HCT116 (cell line): ENCODE data around the gene USP30. TPM values are rescaled to one million over a fixed set of nuclear protein-coding genes. Genes with fewer than 3 reads are reported as not detected.
A peak's percentile ranks its signal among the peaks of the same experiment; 100 is the strongest.

Experiments used
- ATAC-seq: fragments of 200-7000 bp; cut with Tn5 transposase; 2 replicates; pipeline ENCODE4 v1.9.1; 2020; ENCODE audit warnings: mild to moderate bottlenecking, moderate library complexity
- BruUV-seq: library from RNA; stranded (reverse); fragments of 400-500 nt; replicated peaks from 2 replicates; lab custom pipeline; 2021; lab: Mats Ljungman, UMichigan
- CTCF ChIA-PET: fragments of 300-600 bp; sonication (Branson Sonifier 250); formaldehyde crosslinking; loops from one replicate; lab custom pipeline; 2021; ENCODE audit warnings: antibody characterized with exemption; lab: Charles Lee
- POLR2A ChIA-PET: fragments of 300-600, 350-600 bp; sonication (Branson Sonifier 250); formaldehyde crosslinking; loops from one replicate; lab custom pipeline; 2021; ENCODE audit warnings: antibody characterized with exemption; lab: Charles Lee
- RAD21 ChIA-PET, 2 experiments: fragments of 300-600 bp; sonication (Branson Sonifier 250); formaldehyde crosslinking; loops; one replicate each; lab custom pipeline; 2023; ENCODE audit warnings: low total read pairs in 2 of 2; ENCODE audit not compliant: uncharacterized antibody in 2 of 2, unreplicated experiment in 2 of 2, low non-redundant PET in 1 of 2; lab: Charles Lee
- DNase-seq: peaks from one replicate; pipeline ENCODE4 v3.0.0-alpha.2; 2010; ENCODE audit warnings: low read depth, low spot score
- H2AFZ ChIP-seq: fragments of 200-600 bp; shearing (Covaris generic), sonication (generic); 2 replicates; pipeline ENCODE4 v1.6.1; 2017; ENCODE audit warnings: low read depth, mixed run types, mixed read lengths, antibody characterized with exemption, low read length; ENCODE audit not compliant: poor library complexity, severe bottlenecking
- H3K27ac ChIP-seq: 2 replicates; pipeline ENCODE4 v1.5.1; 2012; ENCODE audit warnings: low read depth, low read length
- H3K27me3 ChIP-seq: fragments of 200-600 bp; sonication (generic); 2 replicates; pipeline ENCODE4 v1.6.1; 2016; ENCODE audit warnings: mixed run types, low read length, mixed read lengths; ENCODE audit not compliant: insufficient read depth
- H3K36me3 ChIP-seq, 2 experiments: fragments of 200-500 bp in 1 of 2; fragments of 200-600 bp in 1 of 2; sonication (Bioruptor generic) in 1 of 2; sonication (generic) in 1 of 2; 2 replicates each; pipeline versions ENCODE4 v1.5.1 to v1.6.1; 2014 to 2016; ENCODE audit warnings: low read length in 2 of 2, inconsistent platforms in 1 of 2, mixed read lengths in 1 of 2, mixed run types in 1 of 2; ENCODE audit not compliant: insufficient read depth in 2 of 2, control insufficient read depth in 1 of 2
- H3K4me1 ChIP-seq, 2 experiments: fragments of 200-600 bp in 1 of 2; sonication (generic) in 1 of 2; 2 replicates each; pipeline versions ENCODE4 v1.5.1 to v1.6.1; 2012 to 2017; ENCODE audit warnings: low read length in 2 of 2, inconsistent platforms in 1 of 2, mild to moderate bottlenecking in 1 of 2, mixed read lengths in 1 of 2, mixed run types in 1 of 2, moderate library complexity in 1 of 2; ENCODE audit not compliant: insufficient read depth in 2 of 2, control insufficient read depth in 1 of 2
- H3K4me2 ChIP-seq: fragments of 200-600 bp; sonication (generic); 2 replicates; pipeline ENCODE4 v1.6.1; 2017; ENCODE audit warnings: mixed run types, low read length, mixed read lengths
- H3K4me3 ChIP-seq, 2 experiments: fragments of 200-600 bp in 1 of 2; sonication (generic) in 1 of 2; replicated peaks in 1 of 2; 2 replicates each; pipeline ENCODE4 v1.5.1; 2011 to 2016; ENCODE audit warnings: low read length in 2 of 2, control low read depth in 1 of 2, low read depth in 1 of 2, mild to moderate bottlenecking in 1 of 2, mixed read lengths in 1 of 2, mixed run types in 1 of 2
- H3K79me2 ChIP-seq: fragments of 200-600 bp; sonication (generic); 2 replicates; pipeline ENCODE4 v1.6.1; 2017; ENCODE audit warnings: mild to moderate bottlenecking, mixed run types, low read length, moderate library complexity, mixed read lengths; ENCODE audit not compliant: insufficient read depth
- H3K9ac ChIP-seq: fragments of 200-600 bp; sonication (generic); 2 replicates; pipeline ENCODE4 v1.6.1; 2016; ENCODE audit warnings: low read length, mixed read lengths
- H3K9me2 ChIP-seq: fragments of 200-600 bp; sonication (generic), shearing (Covaris generic); 2 replicates; pipeline ENCODE4 v1.6.1; 2017; ENCODE audit warnings: mixed run types, mild to moderate bottlenecking, moderate library complexity; ENCODE audit not compliant: insufficient read depth
- H3K9me3 ChIP-seq, 2 experiments: fragments of 200-500 bp in 1 of 2; fragments of 200-600 bp in 1 of 2; sonication (Bioruptor generic) in 1 of 2; sonication (generic) in 1 of 2; 2 replicates each; pipeline ENCODE4 v1.6.1; 2014 to 2017; ENCODE audit warnings: low read length in 2 of 2, mixed read lengths in 2 of 2, inconsistent platforms in 1 of 2, low read depth in 1 of 2, mild to moderate bottlenecking in 1 of 2, mixed run types in 1 of 2, moderate library complexity in 1 of 2; ENCODE audit not compliant: control insufficient read depth in 1 of 2, insufficient read depth in 1 of 2
- H4K20me1 ChIP-seq: fragments of 200-600 bp; sonication (generic), shearing (Covaris generic); 2 replicates; pipeline ENCODE4 v1.6.1; 2017; ENCODE audit warnings: mixed run types, mild to moderate bottlenecking, moderate library complexity; ENCODE audit not compliant: insufficient read depth
- EGR1 ChIP-seq: IDR thresholded peaks from 2 replicates; pipeline ENCODE4 v1.6.1; 2012; ENCODE audit warnings: low read depth
- SIN3A ChIP-seq: IDR thresholded peaks from 2 replicates; pipeline ENCODE4 v1.6.1; 2012; ENCODE audit warnings: low read depth
- SP1 ChIP-seq: IDR thresholded peaks from 2 replicates; pipeline ENCODE4 v1.6.1; 2012; ENCODE audit warnings: low read depth
- TCF7L2 ChIP-seq: IDR thresholded peaks from 2 replicates; pipeline ENCODE4 v1.7.0; 2011; ENCODE audit warnings: borderline replicate concordance, inconsistent platforms; ENCODE audit not compliant: insufficient read depth, insufficient read length; ENCODE audit errors: extremely low read depth
- YY1 ChIP-seq: IDR thresholded peaks from 2 replicates; pipeline ENCODE4 v1.6.1; 2011; ENCODE audit warnings: low read length, low read depth, moderate library complexity, mild to moderate bottlenecking; ENCODE audit not compliant: insufficient replicate concordance; ENCODE audit errors: extremely low read depth
- ZFX ChIP-seq: fragments of 450-650 bp; IDR thresholded peaks from 2 replicates; pipeline ENCODE4 v1.6.1; 2017
- intact Hi-C: fragments of 100-400 bp; cut with micrococcal nuclease; formaldehyde crosslinking; loops from 2 replicates; pipeline ENCODE4 v1.10.0; 2022
- total RNA-seq: library from RNA; stranded (reverse); gene quantifications from one replicate; pipeline ENCODE4 v1.2.1, GENCODE V29; 2021; ENCODE audit not compliant: unreplicated experiment
- TF ChIP-seq, protein P1 (sequence below): IDR thresholded peaks from 2 replicates; pipeline ENCODE4 v1.6.1; 2012

The USP30 gene
- total RNA-seq, 1 experiment from 2014 or later: 9.2 TPM

GRCh38 chr12:109097435-109098182 lies 45.2 kb downstream of the USP30 start, which contains the start of gene UNG:
TSS of gene UNG (plus strand) at chr12:109097597. CDS start at chr12:109097680, 83 bp downstream.
- peak within 1 kb of the TSS; percentile 20 for H2AFZ ChIP-seq
- H3K9ac ChIP-seq: peak within 1 kb of the TSS; percentile 81
- DNase-seq (peak; percentile 87), ATAC-seq (peak; percentile 89)
- RAD21 ChIA-PET: no interaction called here
- H3K4me2 ChIP-seq: peak within 1 kb of the TSS; percentile 86
- CTCF ChIA-PET: interaction anchor here (1.4 kb wide), 1 partner anchor 14 kb away, joined by 5 read pairs; no protein-coding TSS in a partner anchor
- no peaks in the 10 kb centered on the region for H3K9me2 ChIP-seq
- H4K20me1 ChIP-seq: no peaks in the 10 kb centered on the region
- peaks cover 5 to 32% of the 10 kb centered on the region in 2 experiments; a peak in 3 of 4 replicates for H3K4me1 ChIP-seq
- BruUV-seq: no TSS peak
- peaks cover 6 to 27% of the 10 kb centered on the region in 2 experiments; a peak in 1 of 4 replicates for H3K36me3 ChIP-seq
- POLR2A ChIA-PET: no interaction called here
- TF ChIP-seq SIN3A (peak; percentile 99), SP1 (peak; percentile 98), YY1 (peak; percentile 69), EGR1 (peak; percentile 70), TCF7L2 (no peak)
- TF ChIP-seq, protein P1, sequence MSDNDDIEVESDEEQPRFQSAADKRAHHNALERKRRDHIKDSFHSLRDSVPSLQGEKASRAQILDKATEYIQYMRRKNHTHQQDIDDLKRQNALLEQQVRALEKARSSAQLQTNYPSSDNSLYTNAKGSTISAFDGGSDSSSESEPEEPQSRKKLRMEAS: peak; percentile 95
- H3K9me3 ChIP-seq: no peaks in the 10 kb centered on the region
- H3K4me3 ChIP-seq: peak within 1 kb of the TSS; percentile 72 to 79
- intact Hi-C loops: loop anchor here (10.0 kb wide), 3 partner anchors 143 to 293 kb away; no protein-coding TSS in a partner anchor
- peak within 1 kb of the TSS; percentile 71 for H3K27ac ChIP-seq
- H3K27me3 ChIP-seq: no peaks in the 10 kb centered on the region
- peaks cover 43% of the 10 kb centered on the region for H3K79me2 ChIP-seq

DNA sequence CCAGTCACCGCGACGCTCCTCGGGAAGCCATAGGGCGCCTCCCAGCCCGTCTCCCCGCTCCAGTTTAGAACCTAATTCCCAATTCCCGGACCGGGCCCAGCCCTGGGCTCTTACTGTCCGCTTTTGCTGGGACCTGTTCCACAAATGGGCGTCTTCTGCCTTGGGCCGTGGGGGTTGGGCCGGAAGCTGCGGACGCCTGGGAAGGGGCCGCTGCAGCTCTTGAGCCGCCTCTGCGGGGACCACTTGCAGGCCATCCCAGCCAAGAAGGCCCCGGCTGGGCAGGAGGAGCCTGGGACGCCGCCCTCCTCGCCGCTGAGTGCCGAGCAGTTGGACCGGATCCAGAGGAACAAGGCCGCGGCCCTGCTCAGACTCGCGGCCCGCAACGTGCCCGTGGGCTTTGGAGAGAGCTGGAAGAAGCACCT lies 45.8 kb downstream of the USP30 start:
- ChIA-PET RAD21 (no interaction called here), POLR2A (no interaction called here), CTCF (interaction anchor here (1.4 kb wide), 1 partner anchor 14 kb away, joined by 5 read pairs; no protein-coding TSS in a partner anchor)
- TF ChIP-seq ZFX (peak; percentile 66), YY1 (no peak)
- Histone ChIP-seq H3K36me3 (peaks cover 6 to 29% of the 10 kb centered on the region in 2 experiments; a peak in 1 of 4 replicates), H3K4me2 (peak overlapping the region; percentile 86), H4K20me1 (no peaks in the 10 kb centered on the region), H3K27me3 (no peaks in the 10 kb centered on the region), H3K4me3 (peak overlapping the region; percentile 72 to 79), H3K27ac (peak overlapping the region; percentile 56; the same call in 1 of the 2 replicates), H3K4me1 (peaks cover 2 to 26% of the 10 kb centered on the region in 2 experiments; a peak in 3 of 4 replicates), H3K9me3 (no peaks in the 10 kb centered on the region), H3K9ac (peak overlapping the region; percentile 81), H3K79me2 (peaks cover 37% of the 10 kb centered on the region), H3K9me2 (no peaks in the 10 kb centered on the region), H2AFZ (no peak overlapping the region)
- intact Hi-C loops: loop anchor here (10.0 kb wide), 3 partner anchors 143 to 293 kb away; no protein-coding TSS in a partner anchor
- DNase-seq: no peak
- peak; percentile 24 for ATAC-seq
- TSS peak; percentile 51 for BruUV-seq
